H1 (cell line): ENCODE measurements around the gene OPHN1. TPM values are rescaled to one million over a fixed set of nuclear protein-coding genes. Genes with fewer than 3 reads are reported as not detected.

ENCODE experiments used
- CTCF ChIA-PET: fragments of 300-600 bp; sonication (Branson Sonifier 250); formaldehyde crosslinking; loops from one replicate; lab custom pipeline; 2021; ENCODE audit not compliant: partially characterized antibody; lab: Charles Lee
- POLR2A ChIA-PET: fragments of 300-600 bp; sonication (Branson Sonifier 250); formaldehyde crosslinking; loops from one replicate; lab custom pipeline; 2021; ENCODE audit warnings: inconsistent platforms; ENCODE audit not compliant: partially characterized antibody; lab: Charles Lee
- DNase-seq, 2 experiments: peaks; one replicate each; pipeline versions ENCODE4 v3.0.0 to v3.0.0-alpha.2; 2010 to 2022; ENCODE audit warnings: low spot score in 2 of 2, low read depth in 1 of 2, mixed read lengths in 1 of 2
- FAIRE-seq: peaks from 2 replicates; lab custom pipeline; 2011; peaks lifted over from hg19 to GRCh38; lab: Jason Lieb, UNC
- H2AFZ ChIP-seq: 2 replicates; pipeline ENCODE4 v1.8.1; 2012; ENCODE audit warnings: low read length, inconsistent platforms
- H2AK5ac ChIP-seq: 2 replicates; pipeline ENCODE4 v1.6.1; 2013; ENCODE audit warnings: low read depth, low read length
- H2BK120ac ChIP-seq: replicated peaks from 2 replicates; pipeline ENCODE3; 2013; ENCODE audit warnings: low read depth, low read length, inconsistent platforms
- H2BK12ac ChIP-seq: 2 replicates; pipeline ENCODE4 v1.6.1; 2013; ENCODE audit warnings: low read depth, low read length
- H2BK15ac ChIP-seq: 2 replicates; pipeline ENCODE4 v1.6.1; 2013; ENCODE audit warnings: low read length
- H2BK20ac ChIP-seq: 2 replicates; pipeline ENCODE4 v1.6.1; 2013; ENCODE audit warnings: low read length
- H2BK5ac ChIP-seq: 2 replicates; pipeline ENCODE4 v1.6.1; 2013; ENCODE audit warnings: low read depth, low read length
- H3K14ac ChIP-seq: 2 replicates; pipeline ENCODE4 v1.6.1; 2013; ENCODE audit warnings: inconsistent platforms; ENCODE audit not compliant: insufficient read length
- H3K18ac ChIP-seq: 2 replicates; pipeline ENCODE4 v1.6.1; 2013; ENCODE audit warnings: low read length; ENCODE audit errors: extremely low read depth
- H3K23ac ChIP-seq: 2 replicates; pipeline ENCODE4 v1.6.1; 2013; ENCODE audit warnings: inconsistent platforms; ENCODE audit not compliant: insufficient read length
- H3K23me2 ChIP-seq: 2 replicates; pipeline ENCODE4 v1.6.1; 2013; ENCODE audit warnings: low read depth, low read length
- H3K27ac ChIP-seq: 2 replicates; pipeline ENCODE4 v1.6.1; 2011; ENCODE audit warnings: low read depth, low read length, inconsistent platforms
- H3K27me3 ChIP-seq, 4 experiments: replicated peaks in 1 of 4; 1 replicate in 1 of 4; 2 replicates in 3 of 4; pipeline versions ENCODE4 v1.6.1 to v1.8.1; 2011 to 2013; ENCODE audit warnings: low read length in 3 of 4, mild to moderate bottlenecking in 3 of 4, inconsistent platforms in 2 of 4, mixed read lengths in 2 of 4, moderate library complexity in 1 of 4; ENCODE audit not compliant: control insufficient read depth in 3 of 4, insufficient read depth in 3 of 4; ENCODE audit errors: extremely low read depth in 1 of 4
- H3K36me3 ChIP-seq, 4 experiments: 2 replicates each; pipeline versions ENCODE4 v1.6.1 to v1.8.1; 2011 to 2013; ENCODE audit warnings: mild to moderate bottlenecking in 4 of 4, low read length in 3 of 4, moderate library complexity in 2 of 4, control low read depth in 1 of 4, inconsistent platforms in 1 of 4; ENCODE audit not compliant: insufficient read depth in 4 of 4, control insufficient read depth in 2 of 4
- H3K4ac ChIP-seq: replicated peaks from 2 replicates; pipeline ENCODE3; 2013; ENCODE audit warnings: low read length, low read depth, mixed read lengths, inconsistent platforms; ENCODE audit not compliant: insufficient read length
- H3K4me1 ChIP-seq, 4 experiments: replicated peaks in 1 of 4; 1 replicate in 1 of 4; 2 replicates in 3 of 4; pipeline versions ENCODE4 v1.6.1 to v1.8.1; 2011 to 2013; ENCODE audit warnings: low read length in 3 of 4, inconsistent platforms in 2 of 4, mixed read lengths in 1 of 4; ENCODE audit not compliant: insufficient read depth in 4 of 4, control insufficient read depth in 3 of 4
- H3K4me2 ChIP-seq, 2 experiments: 2 replicates each; pipeline versions ENCODE4 v1.6.1 to v1.8.1; 2011 to 2013; ENCODE audit warnings: low read depth in 2 of 2, low read length in 2 of 2, control low read depth in 1 of 2, inconsistent platforms in 1 of 2, mild to moderate bottlenecking in 1 of 2; ENCODE audit not compliant: insufficient read depth in 1 of 2
- H3K4me3 ChIP-seq, 4 experiments: fragments of 200-600, 300-600 bp in 1 of 4; sonication (generic), shearing (Covaris generic), sonication (Bioruptor Twin) in 1 of 4; 2 replicates each; pipeline versions ENCODE4 v1.5.1 to v1.8.1; 2011 to 2016; ENCODE audit warnings: low read length in 4 of 4, low read depth in 3 of 4, control low read depth in 2 of 4, inconsistent platforms in 2 of 4, mild to moderate bottlenecking in 2 of 4, mixed read lengths in 1 of 4, moderate library complexity in 1 of 4; ENCODE audit not compliant: insufficient read depth in 2 of 4; ENCODE audit errors: extremely low read depth in 1 of 4
- H3K56ac ChIP-seq: replicated peaks from 2 replicates; pipeline ENCODE3; 2013; ENCODE audit warnings: low read depth, mild to moderate bottlenecking, mixed read lengths, low read length, inconsistent platforms; ENCODE audit not compliant: insufficient read length
- H3K79me1 ChIP-seq: 2 replicates; pipeline ENCODE4 v1.6.1; 2013; ENCODE audit warnings: low read depth, low read length, control low read depth
- H3K79me2 ChIP-seq, 2 experiments: 2 replicates each; pipeline versions ENCODE4 v1.6.1 to v1.8.1; 2012 to 2013; ENCODE audit warnings: low read length in 2 of 2, mild to moderate bottlenecking in 2 of 2, inconsistent platforms in 1 of 2; ENCODE audit not compliant: insufficient read depth in 2 of 2, control insufficient read depth in 1 of 2
- H3K9ac ChIP-seq, 4 experiments: replicated peaks in 1 of 4; 1 replicate in 1 of 4; 2 replicates in 3 of 4; pipeline versions ENCODE4 v1.6.1 to v1.8.1; 2011 to 2013; ENCODE audit warnings: low read depth in 3 of 4, low read length in 3 of 4, control low read depth in 2 of 4, mild to moderate bottlenecking in 2 of 4, moderate library complexity in 2 of 4, inconsistent platforms in 1 of 4; ENCODE audit errors: extremely low read depth in 1 of 4
- H3K9me3 ChIP-seq, 2 experiments: 2 replicates each; pipeline versions ENCODE4 v1.6.1 to v1.8.1; 2012 to 2013; ENCODE audit warnings: mild to moderate bottlenecking in 2 of 2, moderate library complexity in 2 of 2, control low read depth in 1 of 2, inconsistent platforms in 1 of 2, low read depth in 1 of 2, low read length in 1 of 2, mixed read lengths in 1 of 2; ENCODE audit not compliant: insufficient read depth in 2 of 2
- H4K20me1 ChIP-seq, 2 experiments: replicated peaks in 1 of 2; 2 replicates each; pipeline versions ENCODE3 to v1.8.1; 2011 to 2013; ENCODE audit warnings: inconsistent platforms in 2 of 2, low read length in 2 of 2, mild to moderate bottlenecking in 1 of 2; ENCODE audit not compliant: insufficient read depth in 2 of 2, control insufficient read depth in 1 of 2
- H4K5ac ChIP-seq: 2 replicates; pipeline ENCODE4 v1.6.1; 2013; ENCODE audit warnings: low read length, low read depth, mixed read lengths, inconsistent platforms; ENCODE audit not compliant: insufficient read length
- H4K8ac ChIP-seq: 2 replicates; pipeline ENCODE4 v1.8.0; 2013; ENCODE audit warnings: mild to moderate bottlenecking, moderate library complexity, low read length, inconsistent platforms; ENCODE audit not compliant: insufficient read depth; ENCODE audit errors: extremely low read depth
- H4K91ac ChIP-seq: replicated peaks from 2 replicates; pipeline ENCODE3; 2013; ENCODE audit warnings: low read length, mixed read lengths, inconsistent platforms; ENCODE audit not compliant: insufficient read length
- BACH1 ChIP-seq: IDR thresholded peaks from 2 replicates; pipeline ENCODE4 v1.6.1; 2012; ENCODE audit warnings: low read length, improper control_type of control experiment
- HDAC6 ChIP-seq: IDR thresholded peaks from one replicate; pipeline ENCODE4 v1.7.1; 2012; ENCODE audit warnings: low read depth, mild to moderate bottlenecking, inconsistent platforms, low read length, moderate library complexity
- KDM1A ChIP-seq: fragments of 200-600, 300-600 bp; sonication (generic); IDR thresholded peaks from 2 replicates; pipeline ENCODE4 v1.7.1; 2016; ENCODE audit warnings: mild to moderate bottlenecking, low read length, borderline replicate concordance
- WGBS, 2 experiments: shearing (Covaris generic) in 1 of 2; methylation state at CpG; one replicate each; pipeline versions ENCODE4 v1.1.6 to v1.1.7; 2013 to 2015; ENCODE audit warnings: low lambda C conversion rate in 2 of 2, mixed read lengths in 2 of 2, inconsistent platforms in 1 of 2, low coverage in 1 of 2, missing lambda C conversion rate in 1 of 2; ENCODE audit not compliant: insufficient replicate concordance in 2 of 2, insufficient coverage in 1 of 2, insufficient read length in 1 of 2; ENCODE audit errors: extremely low coverage in 1 of 2, missing lambda C conversion rate in 1 of 2; 5-methylcytosine and 5-hydroxymethylcytosine counted together
- polyA plus RNA-seq, 7 experiments: library from polyadenylated mRNA; depleted of rRNA in 3 of 7; stranded (reverse) in 5 of 7; unstranded in 2 of 7; fragments of >200 nt in 5 of 7; fragments of 200-250 nt in 2 of 7; gene quantifications; 1 replicate in 5 of 7; 2 replicates in 1 of 7; 4 replicates in 1 of 7; pipeline versions ENCODE4 v1.2.1 to v1.2.3, GENCODE V29; 2011 to 2013; ENCODE audit warnings: missing spikeins in 2 of 7, mixed read lengths in 2 of 7
- total RNA-seq: library from RNA; stranded (reverse); fragmentation: NEBNext Ultra II Directional; extraction: Animal tissue kit (Norgen Biotek cat#: 25700); gene quantifications from 2 replicates; pipeline ENCODE4 v1.2.1, GENCODE V29; 2021

The OPHN1 gene
- total and polyA plus RNA-seq, 2 of the 8 experiments (the other 6 are each of a cell fraction or from before 2014, with no cell fraction given), result 1.2 to 3.5 TPM

GRCh38 chrX:68249401-68249831 is 183.9 kb downstream of the OPHN1 start:
- no peak overlapping the region for H4K91ac ChIP-seq
- H3K79me1 ChIP-seq, result no peaks in the 10 kb centered on the region
- H3K4me1 ChIP-seq, result no peaks in the 10 kb centered on the region
- H3K27me3 ChIP-seq, result no peaks in the 10 kb centered on the region
- H3K4me3 ChIP-seq, result no peak overlapping the region
- no peaks in the 10 kb centered on the region for H4K20me1 ChIP-seq
- H2BK5ac ChIP-seq, result no peak overlapping the region
- H2BK20ac ChIP-seq, result no peak overlapping the region
- H4K5ac ChIP-seq, result no peak overlapping the region
- ChIA-PET POLR2A (no interaction called here), CTCF (interaction anchor here (0.5 to 0.9 kb wide), 2 partner anchors 10 to 202 kb away, joined by 5 to 6 read pairs; no protein-coding TSS in a partner anchor)
- no peak overlapping the region for H3K27ac ChIP-seq
- H2AK5ac ChIP-seq, result no peak overlapping the region
- H2BK15ac ChIP-seq, result no peak overlapping the region
- no peak for FAIRE-seq
- H3K36me3 ChIP-seq, result no peaks in the 10 kb centered on the region
- no peaks in the 10 kb centered on the region for H3K79me2 ChIP-seq
- no peak overlapping the region for H4K8ac ChIP-seq
- no peak overlapping the region for H2AFZ ChIP-seq
- H3K18ac ChIP-seq, result no peak overlapping the region
- no peak overlapping the region for H2BK120ac ChIP-seq
- no peak overlapping the region for H3K4ac ChIP-seq
- H2BK12ac ChIP-seq, result no peak overlapping the region
- H3K9me3 ChIP-seq, result no peaks in the 10 kb centered on the region
- no peaks in the 10 kb centered on the region for H3K23me2 ChIP-seq
- TF ChIP-seq BACH1 (no peak), HDAC6 (no peak), KDM1A (no peak)
- no peak overlapping the region for H3K4me2 ChIP-seq
- no peak overlapping the region for H3K56ac ChIP-seq
- 87% methylated on average over 5 of the region's 5 CpGs; no CpG with 5 or more reads in 1 of the 2 experiments for WGBS, 2 experiments
- H3K23ac ChIP-seq, result no peak overlapping the region
- DNase-seq, result no peak
- no peak overlapping the region for H3K9ac ChIP-seq
- H3K14ac ChIP-seq, result no peak overlapping the region
